HG03095 (cell line): ENCODE measurements around the gene XAGE5.
"Not testable (repeated sequence)": the region's sequence is repeated elsewhere in the genome, so short reads cannot be mapped to it uniquely, and the experiment has no call there.

Source experiments
- ATAC-seq: cut with Tn5 transposase; IDR thresholded peaks from one replicate; pipeline ENCODE4 v1.9.1; 2021; ENCODE audit warnings: moderate library complexity; ENCODE audit not compliant: unreplicated experiment

The XAGE5 gene, protein sequence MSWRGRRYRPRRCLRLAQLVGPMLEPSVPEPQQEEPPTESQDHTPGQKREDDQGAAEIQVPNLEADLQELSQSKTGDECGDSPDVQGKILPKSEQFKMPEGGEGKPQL

DNA sequence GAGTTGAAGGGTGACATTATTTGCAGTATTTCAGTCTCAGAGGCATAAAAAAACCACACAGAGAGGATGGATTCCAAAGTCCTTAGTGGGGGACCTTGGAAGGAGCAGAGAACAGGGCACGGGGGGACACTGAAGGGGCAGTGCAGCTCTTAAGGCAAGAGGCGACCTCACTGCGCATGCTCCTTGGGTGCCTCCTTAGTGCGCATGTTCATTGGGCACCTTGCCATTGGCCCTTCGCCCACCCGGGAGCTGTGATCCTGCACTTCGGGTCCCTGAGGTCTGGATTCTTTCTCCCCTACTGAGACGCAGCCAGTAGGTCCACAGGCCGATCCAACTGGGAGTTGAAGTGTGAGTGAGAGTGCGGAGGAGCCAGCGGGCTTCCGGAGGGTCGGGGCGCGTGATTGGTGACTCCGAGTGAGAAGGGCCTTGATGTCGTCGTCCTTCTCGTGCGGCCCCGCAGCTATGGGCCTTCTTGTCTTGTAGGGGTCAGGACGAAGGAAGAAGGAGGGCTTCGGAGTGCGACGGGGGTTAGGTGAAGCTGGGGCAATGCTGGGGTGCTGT is at the start of gene XAGE5:
Gene XAGE5, plus strand, starts transcription at position 223 of the 561 bp plus-strand sequence. CDS start 1,280 bp downstream, outside the sequence.
- ATAC-seq, result no peak

DNA sequence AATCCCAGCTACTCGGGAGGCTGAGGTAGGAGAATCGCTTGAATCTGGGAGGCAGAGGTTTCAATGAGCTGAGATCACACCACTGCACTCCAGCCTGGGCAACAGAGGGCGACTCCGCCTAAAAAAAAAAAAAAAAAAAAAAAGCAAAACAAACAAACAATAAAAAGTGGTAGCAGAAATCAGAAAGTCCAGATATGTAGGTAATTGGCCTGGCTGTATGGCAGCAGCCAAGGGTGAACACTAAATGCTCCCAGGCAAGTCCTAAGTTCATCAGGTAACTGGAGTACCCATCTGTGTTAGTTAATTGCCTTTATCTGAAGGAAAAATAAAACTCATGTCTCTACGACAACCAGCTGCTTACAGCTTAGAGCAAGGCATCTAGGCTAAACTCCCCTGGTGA is 45.1 kb upstream of the XAGE5 start:
- ATAC-seq, result not testable (repeated sequence)

DNA sequence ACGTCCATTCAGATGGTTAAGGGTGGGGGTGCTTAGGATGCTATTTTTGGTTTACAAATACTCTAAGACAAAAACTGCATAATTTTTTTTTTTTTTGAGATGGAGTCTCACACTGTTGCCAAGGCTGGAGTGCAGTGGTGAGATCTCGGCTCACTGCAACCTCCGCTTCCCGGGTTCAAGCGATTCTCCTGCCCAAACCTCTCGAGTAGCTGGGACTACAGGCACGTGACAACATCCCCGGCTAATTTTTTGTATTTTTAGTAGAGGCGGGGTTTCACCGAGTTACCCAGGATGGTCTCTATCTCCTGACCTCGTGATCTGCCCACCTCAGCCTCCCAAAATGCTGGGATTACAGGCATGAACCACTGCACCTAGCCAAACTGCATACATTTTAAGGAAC is 37.6 kb upstream of the XAGE5 start:
- ATAC-seq, result not testable (repeated sequence)

DNA sequence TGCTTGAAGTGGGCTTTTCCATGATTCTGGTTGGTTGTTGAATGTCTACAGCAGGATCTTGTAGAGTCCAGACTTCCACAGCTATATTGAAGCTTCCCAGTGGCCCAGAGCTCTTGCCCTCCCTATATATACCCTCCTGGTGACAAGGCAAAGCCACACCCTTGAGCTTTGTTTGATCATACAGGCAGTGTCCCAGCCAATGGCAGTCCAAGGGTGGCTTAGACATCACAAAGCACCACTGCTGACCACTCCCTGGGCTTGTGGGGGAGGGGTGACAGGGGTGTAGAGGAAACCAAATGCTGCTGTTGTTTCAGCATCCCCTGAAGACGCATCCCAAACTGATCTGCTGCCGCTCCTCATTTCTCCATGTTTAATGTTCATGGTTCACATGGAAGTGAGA is 13.8 kb upstream of the XAGE5 start, which contains the start of gene SPANXN5:
Gene SPANXN5, minus strand, starts transcription at position 101 of the 400 bp plus-strand sequence. Its CDS starts 79 bp downstream, at position 22.
- not testable (repeated sequence) for ATAC-seq

DNA sequence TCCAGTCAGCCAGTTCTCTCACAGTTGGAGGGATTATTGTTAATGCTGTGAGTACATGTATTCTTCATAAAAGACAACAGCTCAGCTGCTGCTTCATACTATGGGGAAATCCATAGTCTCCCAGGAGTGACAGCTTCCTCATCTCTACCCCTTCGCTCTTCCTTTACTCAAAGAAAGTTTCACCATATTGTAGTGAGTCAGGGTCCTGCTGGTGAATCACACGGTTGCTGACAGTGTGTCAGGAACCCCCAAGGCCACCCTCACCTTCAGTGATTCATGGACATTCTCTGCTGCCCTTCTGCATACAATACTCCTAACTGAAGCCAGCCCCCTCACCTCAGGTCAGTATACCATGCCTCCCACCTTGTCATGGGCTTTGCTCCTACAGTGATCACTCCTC is 6.2 kb upstream of the XAGE5 start:
- not testable (repeated sequence) for ATAC-seq

DNA sequence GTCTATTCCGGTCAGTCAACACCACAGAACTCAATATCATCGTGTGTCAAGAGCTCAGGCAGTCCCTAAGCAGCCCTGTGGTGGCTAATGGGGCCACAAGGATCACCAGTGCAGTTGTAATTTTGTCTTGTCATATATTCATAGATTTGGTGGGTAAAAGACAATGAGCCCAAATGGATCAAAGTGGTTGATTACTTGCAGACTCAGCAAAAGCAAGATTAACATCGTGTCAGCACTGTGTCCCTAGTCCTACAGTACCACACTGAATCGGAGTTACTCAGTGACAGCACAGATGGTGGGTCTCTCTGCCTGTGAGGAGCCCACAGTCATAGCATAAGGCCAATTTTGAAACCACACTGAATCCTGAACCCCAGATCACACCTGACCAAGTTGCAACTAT is 8.7 kb downstream of the XAGE5 start:
- ATAC-seq, result no peak

DNA sequence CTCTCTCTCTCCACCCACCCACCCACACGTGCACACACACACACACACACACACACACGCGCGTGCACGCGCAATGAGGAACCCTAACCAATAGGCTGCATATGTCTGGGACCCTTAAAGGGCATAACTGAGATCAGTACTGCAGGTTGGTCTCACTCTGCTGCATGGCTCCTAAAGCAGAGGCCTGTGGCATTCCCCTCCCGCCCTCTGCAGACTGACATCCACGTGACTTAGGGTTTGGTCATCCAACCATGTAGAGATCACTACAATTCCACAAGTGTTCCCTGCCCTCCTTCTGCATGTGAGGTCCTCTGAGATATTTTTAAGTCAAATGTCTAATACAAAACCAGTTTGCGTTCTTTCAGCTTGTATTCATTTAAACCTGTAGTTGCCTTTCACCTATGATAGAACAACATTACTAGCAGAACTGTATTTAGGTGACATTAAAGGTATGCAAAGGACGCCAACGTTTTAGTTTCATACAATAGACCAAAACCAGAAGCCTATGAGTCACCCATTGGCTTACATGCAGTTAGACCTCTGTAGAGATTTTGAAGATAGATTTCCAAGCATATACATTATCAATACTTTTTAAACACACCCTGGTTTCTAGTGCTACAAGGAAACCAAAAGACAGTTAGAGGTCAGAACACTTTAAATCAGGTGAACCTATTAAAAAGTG is 10.1 kb downstream of the XAGE5 start:
- ATAC-seq, result no peak

DNA sequence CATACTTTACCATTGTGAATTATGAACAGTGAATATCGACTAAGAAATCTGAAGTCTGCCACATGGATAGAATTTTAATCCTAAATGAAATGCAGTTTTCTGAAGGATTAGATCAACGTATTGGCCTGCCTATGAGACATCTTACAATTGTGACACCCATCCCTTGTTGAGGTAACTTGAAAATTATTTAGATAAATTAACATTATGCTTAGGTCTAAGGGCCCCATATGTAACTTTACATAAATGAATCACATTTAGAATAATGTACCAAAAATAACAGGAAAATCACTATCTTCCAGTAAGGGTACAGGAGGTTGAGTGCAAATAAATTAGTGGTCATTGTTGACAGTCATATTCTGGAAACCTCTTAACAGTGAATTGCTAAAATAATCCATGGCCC is 13.5 kb downstream of the XAGE5 start:
- no peak for ATAC-seq

DNA sequence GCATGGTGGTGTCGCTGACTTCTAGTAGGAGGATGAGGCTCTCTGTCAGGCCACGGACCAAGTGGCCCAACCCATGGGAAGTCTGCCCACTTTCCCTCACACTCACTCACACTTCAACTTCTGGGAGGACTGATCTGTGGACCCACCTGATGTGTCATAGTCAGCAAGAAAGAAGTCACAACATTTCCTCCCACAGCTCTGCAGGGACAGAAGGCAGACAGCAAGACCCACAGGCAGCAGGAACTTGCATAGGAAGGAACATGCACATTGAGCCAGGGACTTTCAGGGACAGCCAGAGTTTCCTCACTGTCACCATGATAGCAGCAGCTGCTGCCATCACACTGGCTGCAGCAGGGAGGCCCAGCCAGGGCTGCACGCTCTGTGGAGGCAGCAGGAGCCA is 19.5 kb downstream of the XAGE5 start:
- ATAC-seq, result no peak

DNA sequence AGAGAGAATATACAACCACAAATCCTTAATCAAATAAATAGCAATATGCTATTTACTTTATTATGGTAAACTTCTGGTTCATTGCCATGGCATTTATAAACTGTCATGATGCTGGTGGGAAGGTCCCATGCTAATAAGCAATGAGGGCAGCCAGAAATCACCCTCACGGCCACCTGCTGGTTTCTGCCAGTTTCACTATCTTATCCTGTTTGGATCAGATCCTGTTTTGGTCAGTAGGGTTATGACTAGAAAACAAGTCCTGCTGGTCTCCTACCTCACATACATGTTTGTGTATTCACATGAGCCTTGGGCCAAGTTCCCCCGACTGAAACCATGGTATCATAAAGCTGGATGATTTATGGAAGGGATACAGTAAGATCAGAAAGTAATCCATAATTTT is 28.1 kb downstream of the XAGE5 start:
- no peak for ATAC-seq

DNA sequence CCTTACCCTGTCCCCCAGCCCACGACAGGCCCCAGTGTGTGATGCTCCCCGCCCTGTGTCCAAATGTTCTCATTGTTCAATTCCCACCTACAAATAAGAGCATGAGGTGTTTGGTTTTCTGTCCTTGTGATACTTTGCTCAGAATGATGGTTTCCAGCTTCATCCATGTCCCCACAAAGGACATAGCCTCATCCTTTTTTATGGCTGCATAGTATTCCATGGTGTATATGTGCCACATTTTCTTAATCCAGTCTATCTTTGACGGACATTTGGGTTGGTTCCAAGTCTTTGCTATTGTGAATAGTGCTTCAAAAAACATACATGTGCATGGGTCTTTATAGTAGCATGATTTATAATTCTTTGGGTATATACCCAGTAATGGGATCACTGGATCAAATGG is 32.5 kb downstream of the XAGE5 start:
- not testable (repeated sequence) for ATAC-seq

DNA sequence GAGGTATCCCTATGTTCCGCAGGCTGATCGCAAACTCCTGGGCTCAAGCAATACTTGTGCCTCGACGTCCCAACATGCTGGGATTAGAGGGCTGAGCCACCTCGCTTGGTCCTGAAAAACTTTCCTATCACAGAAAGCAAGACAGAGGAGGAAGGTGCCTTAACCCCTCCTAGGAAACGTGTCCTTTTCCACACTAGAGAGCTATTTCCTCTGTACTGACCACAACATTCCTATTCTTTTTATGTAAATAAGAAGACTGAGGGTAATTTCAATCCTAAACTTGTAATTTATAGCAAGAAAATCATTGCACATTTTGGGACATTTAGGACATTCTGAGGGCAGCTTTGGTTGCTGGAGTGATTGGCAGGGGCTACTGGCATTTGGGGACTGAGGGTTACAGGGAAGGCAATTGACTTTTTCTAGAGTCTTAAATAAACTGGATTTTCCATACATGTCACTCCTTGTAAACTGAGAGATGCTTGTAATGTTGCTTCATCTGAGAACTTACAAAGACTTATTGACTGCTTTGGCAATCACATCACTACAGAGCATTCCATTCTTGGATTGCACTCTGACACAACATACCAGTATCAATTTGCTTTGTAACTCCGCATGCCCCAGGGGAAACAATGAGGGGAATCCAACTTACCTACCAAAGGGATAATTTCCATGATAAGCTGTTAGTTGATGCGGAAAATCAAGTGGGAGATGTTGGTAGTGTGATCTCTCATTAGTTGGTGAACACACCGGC is 41.2 kb downstream of the XAGE5 start:
- ATAC-seq, result no peak

DNA sequence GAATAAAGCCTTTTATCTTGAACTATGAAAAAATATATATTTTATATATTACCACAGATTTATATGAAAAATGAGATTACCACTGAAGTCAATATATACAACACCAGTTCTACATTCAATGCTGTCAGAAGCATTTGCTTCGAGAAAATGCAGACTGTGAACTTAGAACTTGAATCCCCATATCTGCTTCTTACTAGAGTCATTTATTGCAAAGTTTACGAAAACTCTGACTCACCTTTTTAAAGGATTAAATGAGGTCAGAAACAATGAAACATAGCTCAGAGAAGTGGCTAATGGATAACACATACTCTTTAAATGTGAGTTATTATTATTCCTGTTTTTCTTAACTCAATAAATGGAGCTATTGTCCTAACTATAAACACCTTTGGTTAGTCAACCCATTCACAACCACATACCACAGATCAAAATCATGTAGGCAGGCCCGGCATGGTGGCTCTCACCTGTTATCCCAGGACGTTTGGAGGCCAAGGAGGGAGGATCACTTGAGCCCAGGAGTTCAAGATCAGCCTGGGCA is 46.0 kb downstream of the XAGE5 start:
- not testable (repeated sequence) for ATAC-seq

DNA sequence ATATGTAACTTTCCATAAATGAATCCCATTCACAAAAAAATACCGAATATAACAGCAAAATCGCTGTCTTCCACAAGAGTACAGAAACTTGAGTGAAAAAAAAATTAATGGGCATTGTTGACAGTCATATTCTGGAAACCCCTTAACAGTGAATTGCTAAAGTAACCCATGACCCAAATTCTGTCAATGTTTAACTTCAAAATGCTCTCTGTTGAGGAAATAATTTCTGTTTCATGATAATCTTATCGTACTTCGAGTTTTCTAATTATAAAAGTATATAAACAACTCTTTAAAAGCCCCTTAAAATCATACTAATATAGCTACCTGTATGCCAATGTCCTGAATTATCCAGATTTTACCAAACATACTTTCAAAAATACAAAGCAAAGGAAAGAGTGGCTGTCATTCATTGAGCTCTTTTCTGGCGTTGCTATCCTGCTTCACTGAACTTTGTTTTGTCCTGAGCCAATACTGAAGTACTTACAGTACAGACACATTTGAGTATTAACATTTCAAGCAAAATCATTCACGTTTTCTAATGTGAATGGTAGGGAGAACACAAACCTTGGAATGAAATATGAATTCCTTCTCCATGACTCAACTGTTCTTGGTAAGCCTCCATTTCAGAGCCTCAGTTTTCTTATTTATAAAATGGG is 54.4 kb downstream of the XAGE5 start:
- no peak for ATAC-seq
